ENCODE results near the gene WAC.

Gene WAC

DNA sequence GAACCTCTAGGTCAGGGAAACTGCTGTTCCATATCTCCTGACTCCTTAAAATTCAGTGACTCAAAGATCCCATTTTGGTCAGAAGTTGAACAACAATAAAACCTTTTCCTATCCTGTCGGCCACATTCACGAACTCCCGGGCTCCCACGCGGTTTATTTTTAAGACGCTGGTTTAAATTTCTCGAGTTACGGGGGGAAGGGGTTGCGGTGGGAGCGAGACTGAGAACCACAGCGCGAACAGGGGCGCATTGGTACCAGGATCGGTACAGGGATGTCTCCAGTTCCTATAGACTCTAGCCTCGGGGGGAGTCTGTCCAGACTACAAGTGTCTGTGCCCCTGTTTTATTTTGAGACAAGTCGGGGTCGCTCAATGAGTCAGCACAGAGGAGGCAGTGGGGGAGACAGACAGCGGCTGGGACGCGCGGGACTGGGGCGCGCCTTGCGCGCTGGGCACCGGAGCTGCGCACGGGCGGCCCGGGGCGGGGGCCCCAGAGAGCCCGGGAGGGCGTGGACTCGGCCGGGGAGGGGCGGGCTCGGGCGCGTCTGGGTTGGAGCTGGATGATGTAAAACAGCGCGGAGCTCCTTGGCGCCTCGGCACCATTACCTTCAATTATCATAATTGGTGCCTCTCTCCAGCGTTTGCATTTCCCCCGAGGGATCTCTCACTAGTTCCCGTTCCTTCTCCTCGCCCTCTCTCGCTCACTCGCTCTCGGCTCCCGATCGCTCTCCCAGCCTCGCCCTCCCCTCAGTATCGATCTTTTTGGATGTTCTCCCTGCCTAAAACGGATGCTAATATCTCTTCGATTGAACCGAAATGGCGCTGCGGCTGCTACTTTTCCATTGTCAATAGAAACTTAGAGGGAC, 135.7 kb downstream of the WAC start:
- DNase-seq (ENCODE audit: low read depth in 2 of 2): no peak

DNA sequence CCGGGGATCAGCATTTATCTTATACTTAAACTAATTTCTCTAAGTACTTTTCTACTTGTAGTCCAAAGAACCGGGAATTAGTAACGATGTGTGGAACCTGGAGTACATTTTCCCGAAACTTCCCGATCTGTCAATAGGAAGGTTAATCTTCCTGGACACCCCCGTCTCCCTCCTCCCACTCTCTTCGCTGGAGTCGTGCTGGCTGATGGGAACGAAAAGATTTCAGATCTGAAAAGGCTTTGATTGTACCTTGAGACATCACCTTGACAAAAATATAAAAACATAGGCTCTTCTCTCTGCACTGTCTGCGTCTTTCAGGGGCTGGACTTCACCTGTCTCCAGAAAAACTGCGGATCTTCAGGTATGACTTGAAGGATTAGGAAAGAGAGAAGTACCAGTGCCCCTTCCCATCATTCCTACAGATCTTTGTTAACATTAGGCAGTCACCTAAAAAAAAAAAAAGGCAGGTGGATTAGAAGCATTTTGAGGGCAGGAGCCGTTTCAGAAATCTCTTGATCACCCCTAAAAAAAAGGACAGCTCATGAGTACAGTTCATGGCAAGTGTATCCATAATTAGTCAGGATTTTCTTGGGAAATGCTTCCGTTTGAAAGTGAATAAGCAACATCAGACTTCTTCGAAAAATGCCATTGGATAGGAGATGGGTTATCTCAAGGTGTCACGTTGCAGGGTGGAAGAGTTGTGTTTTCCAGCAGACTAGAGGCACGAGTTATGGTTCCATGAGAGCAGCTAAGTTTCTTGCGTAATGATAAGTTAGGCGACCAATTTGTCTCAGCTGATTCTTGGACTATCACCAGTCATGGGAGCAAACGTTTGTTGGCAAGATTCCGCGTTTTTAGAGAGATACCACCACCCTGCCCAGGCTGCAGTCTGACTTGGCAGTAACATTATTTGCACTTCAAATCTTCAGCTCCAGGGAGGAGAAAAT, 136.6 kb downstream of the WAC start:
- DNase-seq (ENCODE audit: low read depth in 2 of 2): no peak

Data from activated CD8-positive, alpha-beta memory T cell treated with anti-CD3 and anti-CD28 coated beads for 4 hours (primary cell).